Endothelial cell (in vitro differentiated cells): Measurements from ENCODE around the gene ACAP3. TPM values are rescaled to one million over a fixed set of nuclear protein-coding genes. Genes with fewer than 3 reads are reported as not detected.
A peak's percentile ranks its signal among the peaks of the same experiment; 100 is the strongest.

Experiments used
- DNase-seq: peaks from one replicate; pipeline ENCODE4 v3.0.0; 2021; ENCODE audit warnings: low spot score
- H3K27ac Mint-ChIP-seq: one replicate; pipeline ENCODE4 v1.8.0; 2021; ENCODE audit warnings: mixed read lengths, inconsistent platforms; ENCODE audit not compliant: unreplicated experiment
- H3K27me3 Mint-ChIP-seq: one replicate; pipeline ENCODE4 v1.8.0; 2021; ENCODE audit warnings: mild to moderate bottlenecking, moderate library complexity, mixed read lengths, inconsistent platforms; ENCODE audit not compliant: unreplicated experiment
- H3K36me3 Mint-ChIP-seq: one replicate; pipeline ENCODE4 v1.8.0; 2021; ENCODE audit warnings: mild to moderate bottlenecking, low read depth, mixed read lengths, inconsistent platforms; ENCODE audit not compliant: unreplicated experiment
- H3K4me1 Mint-ChIP-seq: one replicate; pipeline ENCODE4 v1.8.0; 2021; ENCODE audit warnings: mild to moderate bottlenecking, mixed read lengths, inconsistent platforms; ENCODE audit not compliant: unreplicated experiment
- H3K4me3 Mint-ChIP-seq: one replicate; pipeline ENCODE4 v1.8.0; 2021; ENCODE audit warnings: mild to moderate bottlenecking, mixed read lengths, inconsistent platforms; ENCODE audit not compliant: unreplicated experiment
- H3K9me3 Mint-ChIP-seq: one replicate; pipeline ENCODE4 v1.8.0; 2021; ENCODE audit warnings: mixed read lengths, inconsistent platforms; ENCODE audit not compliant: unreplicated experiment
- total RNA-seq: library from RNA; stranded (reverse); fragmentation: NEBNext Ultra II Directional; extraction: Animal tissue kit (Norgen Biotek cat#: 25700); gene quantifications from one replicate; pipeline ENCODE4 v1.2.1, GENCODE V29; 2021; ENCODE audit not compliant: unreplicated experiment
- TF ChIP-seq, protein P1 (sequence below): fragments of 200-600 bp; sonication (generic); IDR thresholded peaks from one replicate; pipeline ENCODE4 v1.5.0; 2021; ENCODE audit warnings: antibody characterized with exemption; ENCODE audit not compliant: unreplicated experiment

The ACAP3 gene
- total RNA-seq, 1 donor from 2014 or later, result 54.0 TPM

DNA sequence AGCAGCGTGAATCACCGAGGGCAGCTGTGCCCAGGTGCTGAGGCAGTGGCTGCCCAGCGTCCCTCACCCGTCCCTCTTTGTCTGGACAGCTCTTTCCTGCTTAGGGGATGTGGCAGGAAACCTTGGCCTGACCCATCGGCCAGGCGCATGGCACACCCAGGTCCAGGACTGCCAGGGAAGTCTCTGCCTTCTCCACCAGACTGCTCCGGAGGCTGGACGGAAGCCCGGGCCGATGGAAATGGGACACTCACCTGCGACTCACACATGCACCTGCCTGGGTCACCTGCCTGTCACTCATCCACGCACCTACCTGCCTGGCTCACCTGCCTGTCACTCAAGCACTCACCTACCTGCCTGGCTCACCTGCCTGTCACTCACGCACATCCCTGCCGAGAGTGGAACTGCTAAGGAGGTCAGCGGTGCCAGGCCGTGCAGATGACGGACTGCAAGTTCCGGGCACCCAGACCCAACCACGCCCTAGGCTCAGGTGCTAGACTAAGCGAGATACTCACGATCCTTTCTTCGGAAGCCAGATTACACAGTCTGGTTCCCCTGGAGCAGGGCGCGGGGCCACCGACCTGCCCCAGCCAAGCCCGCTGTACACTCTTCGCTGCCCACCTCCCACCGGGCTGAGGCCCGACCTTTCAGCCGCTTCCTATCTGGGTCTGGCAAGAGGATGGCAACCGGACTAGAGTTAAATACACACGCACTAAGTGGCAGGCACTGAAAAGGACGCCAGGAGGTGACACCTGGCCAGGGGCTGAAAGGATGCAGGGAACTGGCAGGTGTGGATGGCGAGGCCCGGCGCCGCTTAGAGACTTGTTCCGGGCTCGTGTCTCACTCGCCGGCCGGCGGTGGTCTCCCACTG is 35.2 kb downstream of the ACAP3 start:
- no peaks in the 10 kb centered on the region for H3K9me3 Mint-ChIP-seq
- H3K4me3 Mint-ChIP-seq, result peak overlapping the region; percentile 95
- peaks cover 22% of the 10 kb centered on the region for H3K27me3 Mint-ChIP-seq
- peaks cover 32% of the 10 kb centered on the region for H3K4me1 Mint-ChIP-seq
- no peak for DNase-seq
- H3K27ac Mint-ChIP-seq, result peak overlapping the region; percentile 88
- H3K36me3 Mint-ChIP-seq, result peaks cover 17% of the 10 kb centered on the region
- TF ChIP-seq, protein P1, sequence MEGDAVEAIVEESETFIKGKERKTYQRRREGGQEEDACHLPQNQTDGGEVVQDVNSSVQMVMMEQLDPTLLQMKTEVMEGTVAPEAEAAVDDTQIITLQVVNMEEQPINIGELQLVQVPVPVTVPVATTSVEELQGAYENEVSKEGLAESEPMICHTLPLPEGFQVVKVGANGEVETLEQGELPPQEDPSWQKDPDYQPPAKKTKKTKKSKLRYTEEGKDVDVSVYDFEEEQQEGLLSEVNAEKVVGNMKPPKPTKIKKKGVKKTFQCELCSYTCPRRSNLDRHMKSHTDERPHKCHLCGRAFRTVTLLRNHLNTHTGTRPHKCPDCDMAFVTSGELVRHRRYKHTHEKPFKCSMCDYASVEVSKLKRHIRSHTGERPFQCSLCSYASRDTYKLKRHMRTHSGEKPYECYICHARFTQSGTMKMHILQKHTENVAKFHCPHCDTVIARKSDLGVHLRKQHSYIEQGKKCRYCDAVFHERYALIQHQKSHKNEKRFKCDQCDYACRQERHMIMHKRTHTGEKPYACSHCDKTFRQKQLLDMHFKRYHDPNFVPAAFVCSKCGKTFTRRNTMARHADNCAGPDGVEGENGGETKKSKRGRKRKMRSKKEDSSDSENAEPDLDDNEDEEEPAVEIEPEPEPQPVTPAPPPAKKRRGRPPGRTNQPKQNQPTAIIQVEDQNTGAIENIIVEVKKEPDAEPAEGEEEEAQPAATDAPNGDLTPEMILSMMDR, result no peak

DNA sequence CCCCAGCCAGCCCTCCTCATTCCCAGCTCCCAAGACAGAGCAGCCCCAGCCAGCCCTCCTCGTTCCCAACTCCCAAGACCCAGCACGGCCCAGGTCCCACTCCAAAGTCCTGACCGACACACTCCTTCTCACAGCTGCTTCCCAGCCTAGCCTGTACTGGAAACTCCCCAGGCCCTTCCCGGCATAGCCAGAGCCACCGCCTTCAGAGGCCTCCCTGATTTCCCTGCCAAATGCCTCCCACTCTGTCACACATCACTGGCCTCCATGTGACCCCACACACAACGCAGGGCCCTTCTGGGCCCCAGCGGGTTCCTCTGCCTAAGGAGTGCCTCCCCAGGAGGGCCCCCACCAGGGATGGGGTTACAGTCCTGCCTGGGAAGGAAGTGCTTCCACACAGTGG is 36.9 kb downstream of the ACAP3 start:
- TF ChIP-seq, protein P1, result no peak
- no peak for DNase-seq
- no peaks in the 10 kb centered on the region for H3K9me3 Mint-ChIP-seq
- H3K4me1 Mint-ChIP-seq, result peaks cover 32% of the 10 kb centered on the region
- H3K27ac Mint-ChIP-seq, result peak overlapping the region; percentile 72
- H3K4me3 Mint-ChIP-seq, result peak overlapping the region; percentile 66
- peaks cover 25% of the 10 kb centered on the region for H3K36me3 Mint-ChIP-seq
- peaks cover 21% of the 10 kb centered on the region for H3K27me3 Mint-ChIP-seq

DNA sequence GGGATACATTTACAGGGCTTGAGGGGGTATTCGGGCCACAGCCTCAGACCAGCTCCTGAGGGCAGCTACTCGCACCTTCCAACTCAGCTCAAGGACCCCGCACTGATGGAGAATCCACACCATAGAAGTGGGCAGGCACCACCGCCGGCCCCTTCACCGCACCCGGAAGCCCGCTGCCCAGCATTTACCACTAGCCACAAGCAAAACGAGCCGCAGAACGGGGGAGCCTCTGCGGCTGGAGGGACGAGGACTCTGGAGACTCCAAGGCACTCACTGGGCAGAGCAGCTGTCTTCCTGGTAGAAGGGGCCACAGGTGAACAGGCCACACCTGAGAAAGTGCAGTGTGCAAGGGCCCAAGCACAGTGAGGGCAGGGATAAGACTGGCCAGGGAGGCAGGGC is 39.4 kb downstream of the ACAP3 start:
- peak overlapping the region; percentile 57 for H3K27ac Mint-ChIP-seq
- DNase-seq, result no peak
- H3K4me3 Mint-ChIP-seq, result no peak overlapping the region
- H3K4me1 Mint-ChIP-seq, result peaks cover 32% of the 10 kb centered on the region
- H3K9me3 Mint-ChIP-seq, result no peaks in the 10 kb centered on the region
- H3K36me3 Mint-ChIP-seq, result peaks cover 30% of the 10 kb centered on the region
- TF ChIP-seq, protein P1, result no peak
- peaks cover 19% of the 10 kb centered on the region for H3K27me3 Mint-ChIP-seq

DNA sequence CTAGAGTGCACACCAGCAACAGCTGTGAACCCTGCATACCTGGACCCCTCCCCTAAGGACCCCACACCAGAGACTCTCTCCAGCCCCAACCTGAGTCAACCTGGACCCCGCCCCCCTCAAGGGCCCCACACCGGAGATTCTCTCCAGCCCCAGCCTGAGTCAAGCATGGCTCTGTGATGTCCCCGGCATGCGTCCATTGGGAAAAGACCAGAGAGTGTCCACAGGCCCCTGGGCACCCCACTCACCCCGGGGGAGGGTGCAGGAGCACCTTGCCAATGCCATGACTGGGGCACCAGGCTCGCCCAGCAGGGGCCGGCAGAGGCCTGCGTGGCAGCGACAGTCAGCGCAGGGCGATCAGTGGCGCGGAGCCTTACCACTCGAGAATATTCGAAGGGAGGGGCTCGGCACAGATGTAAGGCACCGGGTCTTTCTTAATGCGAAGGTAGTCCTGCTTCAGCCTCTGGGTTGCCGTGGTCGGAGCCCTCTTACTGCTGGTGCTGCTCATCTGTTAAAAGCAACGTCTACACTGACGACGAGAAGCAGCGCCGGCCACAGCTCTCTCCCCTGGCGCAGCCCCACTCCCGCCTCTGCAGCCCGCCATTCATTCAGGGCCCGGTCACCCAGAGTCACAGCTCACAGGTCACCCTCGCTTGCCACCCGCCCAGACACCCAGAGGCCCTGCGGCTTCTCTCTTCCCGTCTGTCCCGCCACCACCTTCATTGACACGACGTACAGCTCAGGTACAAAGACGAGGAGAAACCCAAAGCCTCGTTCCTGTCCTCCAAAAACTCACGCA is 40.0 kb downstream of the ACAP3 start:
- H3K27me3 Mint-ChIP-seq, result peaks cover 15% of the 10 kb centered on the region
- H3K9me3 Mint-ChIP-seq, result no peaks in the 10 kb centered on the region
- no peak overlapping the region for H3K4me3 Mint-ChIP-seq
- peaks cover 27% of the 10 kb centered on the region for H3K4me1 Mint-ChIP-seq
- no peak for DNase-seq
- peak overlapping the region; percentile 57 for H3K27ac Mint-ChIP-seq
- TF ChIP-seq, protein P1, result no peak
- peaks cover 36% of the 10 kb centered on the region for H3K36me3 Mint-ChIP-seq
